Measurements from ENCODE around the gene ABO. TPM values are rescaled to one million over a fixed set of nuclear protein-coding genes. Genes with fewer than 3 reads are reported as not detected.

ABO gene
- total RNA-seq, 4 donors from 2014 or later = 1.8 to 7.3 (median 4.0) TPM

- DNase-seq (ENCODE audit: low spot score) (no peak), ATAC-seq (ENCODE audit: low FRiP score) (no peak)
- TF ChIP-seq CTCF (IDR thresholded peaks at IDR 0.05) = no peak
Observed at GRCh38 chr9:133249337-133249736, 25.7 kb downstream of the ABO start.

GRCh38 chr9:133248726-133249295 is 26.2 kb downstream of the ABO start:
- no peak for TF ChIP-seq CTCF (IDR thresholded peaks at IDR 0.05)
- ATAC-seq (ENCODE audit: low FRiP score) (no peak), DNase-seq (ENCODE audit: low spot score) (no peak)

- no peak for ATAC-seq (ENCODE audit: low FRiP score)
- no peak for TF ChIP-seq CTCF (IDR thresholded peaks at IDR 0.05)
- DNase-seq (ENCODE audit: low spot score) = no peak
Observed at GRCh38 chr9:133247632-133248031, 27.4 kb downstream of the ABO start.

GRCh38 chr9:133246991-133247390 is 28.0 kb downstream of the ABO start:
- TF ChIP-seq CTCF (IDR thresholded peaks at IDR 0.05) = no peak
- DNase-seq (ENCODE audit: low spot score) (no peak), ATAC-seq (ENCODE audit: low FRiP score) (no peak)

GRCh38 chr9:133246562-133246961 is 28.4 kb downstream of the ABO start:
- ATAC-seq (ENCODE audit: low FRiP score) (no peak), DNase-seq (ENCODE audit: low spot score) (no peak)
- TF ChIP-seq CTCF (IDR thresholded peaks at IDR 0.05) = no peak

GRCh38 chr9:133242991-133243390 is 32.0 kb downstream of the ABO start:
- DNase-seq (ENCODE audit: low spot score) = no peak
- no peak for TF ChIP-seq CTCF (IDR thresholded peaks at IDR 0.05)
- ATAC-seq (ENCODE audit: low FRiP score) = no peak

- DNase-seq (ENCODE audit: low spot score) = no peak
- no peak for ATAC-seq (ENCODE audit: low FRiP score)
- TF ChIP-seq CTCF (IDR thresholded peaks at IDR 0.05) = no peak
Observed at GRCh38 chr9:133242241-133242640, 32.8 kb downstream of the ABO start.

Measured in omental fat pad (tissue), 4 donors.